GM18951 (cell line): ENCODE measurements around the gene CHCHD6.

ENCODE experiments used
- POLR2A ChIP-seq: IDR thresholded peaks from 4 replicates; pipeline ENCODE4 v1.6.1; 2011; ENCODE audit warnings: mild to moderate bottlenecking; ENCODE audit not compliant: insufficient read length, insufficient read depth; ENCODE audit errors: extremely low read depth
- in situ Hi-C: fragments of 300-500 bp; cut with MboI; formaldehyde crosslinking; loops from one replicate; pipeline ENCODE4 v1.12.0; 2022; ENCODE audit warnings: low sequenced_read_pairs, mixed read lengths, inconsistent platforms; ENCODE audit not compliant: unreplicated experiment

The CHCHD6 gene

DNA sequence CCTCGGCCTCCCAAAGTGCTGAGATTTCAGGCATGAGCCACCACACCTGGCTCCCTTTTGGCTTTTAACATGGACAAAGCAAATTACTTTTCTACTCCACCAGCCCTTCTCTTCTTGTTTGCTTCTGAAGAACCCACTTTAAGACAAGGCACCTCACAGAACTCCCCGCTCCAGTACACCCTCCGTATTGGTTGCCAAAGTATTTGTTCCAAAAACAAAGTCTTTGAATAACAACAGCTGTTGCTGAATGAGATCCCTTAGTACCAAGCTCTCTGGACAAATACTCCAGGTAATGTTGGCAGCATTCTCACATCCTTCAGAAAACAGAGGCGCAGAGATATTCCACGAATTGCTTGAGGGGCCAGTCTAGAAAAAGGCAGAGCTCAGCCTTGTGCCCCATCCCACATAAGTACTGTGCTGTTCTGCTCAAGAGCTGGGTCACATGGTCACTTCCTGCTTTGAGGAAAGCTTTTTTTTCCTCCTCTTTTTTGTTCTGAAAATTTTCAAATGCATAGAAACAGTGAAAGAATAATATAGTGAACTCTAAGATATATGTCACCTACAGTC is 7.3 kb upstream of the CHCHD6 start:
- TF ChIP-seq POLR2A, result no peak
- in situ Hi-C loops, result no loop called here

DNA sequence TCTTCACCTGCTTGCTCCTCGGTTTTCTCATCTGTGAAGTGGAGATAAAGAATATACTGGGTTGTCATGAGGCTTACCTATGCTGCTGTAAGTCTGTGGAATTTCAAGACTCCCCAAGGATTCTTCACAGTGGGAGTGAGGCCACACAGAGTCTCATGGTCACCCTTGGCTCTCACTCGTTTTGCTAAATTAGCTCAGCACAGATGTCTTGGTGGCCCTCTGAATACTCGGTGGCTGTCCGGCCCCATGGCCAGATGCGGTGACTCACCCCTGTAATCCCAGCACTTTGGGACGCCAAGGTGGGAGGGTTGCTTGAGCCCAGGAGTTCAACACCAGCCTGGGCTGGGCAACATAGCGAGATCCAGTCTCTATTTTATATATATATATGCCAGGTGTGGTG is 5.0 kb upstream of the CHCHD6 start:
- no peak for TF ChIP-seq POLR2A
- in situ Hi-C loops, result no loop called here

DNA sequence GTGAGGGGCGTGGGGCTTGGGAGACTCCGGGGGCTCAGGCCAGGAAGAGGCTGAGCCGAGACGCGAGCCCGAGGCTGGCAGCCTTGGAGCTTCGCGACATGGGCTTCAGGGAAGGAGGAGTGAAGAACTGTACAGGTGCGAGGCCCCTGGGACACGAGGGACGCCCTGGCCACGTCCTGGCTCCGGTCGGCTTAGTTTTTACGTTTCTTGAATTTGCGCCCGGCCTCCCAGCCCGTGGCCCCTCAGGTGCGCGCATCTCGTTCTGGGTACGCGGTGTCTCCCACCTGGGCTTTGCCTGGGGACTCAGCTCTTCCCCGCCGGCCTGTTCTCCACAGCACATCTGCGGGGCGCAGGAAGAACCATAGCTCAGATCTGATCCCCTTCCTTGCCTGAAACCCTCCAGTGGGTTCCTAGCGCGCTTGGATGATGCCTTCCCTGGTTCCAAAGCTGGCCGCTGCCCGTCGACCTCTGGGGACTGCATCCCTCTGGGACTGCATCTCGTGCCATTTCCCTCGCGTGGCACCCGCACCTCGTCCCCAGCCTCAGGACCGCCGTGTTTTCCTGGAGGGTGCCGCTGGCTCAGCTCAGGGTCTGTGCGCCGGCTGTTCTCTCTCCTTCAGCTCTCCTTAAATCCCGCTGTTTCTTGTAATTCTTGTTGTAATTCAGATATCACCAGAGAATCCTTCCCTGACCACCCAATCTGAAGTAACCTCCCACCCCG is 614 bp downstream of the CHCHD6 start:
- in situ Hi-C loops, result no loop called here
- no peak for TF ChIP-seq POLR2A

DNA sequence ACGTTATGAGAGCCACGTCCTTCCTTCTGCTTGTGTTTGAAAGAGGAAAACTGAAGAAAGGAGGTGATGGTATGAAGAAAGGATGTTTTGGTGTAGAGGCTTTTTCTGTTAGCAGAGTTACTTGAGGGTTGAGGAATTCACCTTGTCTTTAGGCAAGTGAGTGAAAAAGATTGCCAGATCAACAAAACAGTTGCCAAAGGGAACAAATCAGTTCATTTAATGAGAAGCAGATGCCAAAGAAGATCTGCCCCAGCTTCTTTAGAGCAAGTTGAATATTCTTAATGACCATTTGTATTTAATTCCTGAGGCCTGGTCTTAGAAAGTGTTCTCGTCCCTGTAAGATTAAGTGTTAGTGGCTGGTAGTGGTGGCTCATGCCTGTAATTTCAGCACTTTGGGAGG is 2.6 kb downstream of the CHCHD6 start:
- in situ Hi-C loops, result no loop called here
- TF ChIP-seq POLR2A, result no peak

DNA sequence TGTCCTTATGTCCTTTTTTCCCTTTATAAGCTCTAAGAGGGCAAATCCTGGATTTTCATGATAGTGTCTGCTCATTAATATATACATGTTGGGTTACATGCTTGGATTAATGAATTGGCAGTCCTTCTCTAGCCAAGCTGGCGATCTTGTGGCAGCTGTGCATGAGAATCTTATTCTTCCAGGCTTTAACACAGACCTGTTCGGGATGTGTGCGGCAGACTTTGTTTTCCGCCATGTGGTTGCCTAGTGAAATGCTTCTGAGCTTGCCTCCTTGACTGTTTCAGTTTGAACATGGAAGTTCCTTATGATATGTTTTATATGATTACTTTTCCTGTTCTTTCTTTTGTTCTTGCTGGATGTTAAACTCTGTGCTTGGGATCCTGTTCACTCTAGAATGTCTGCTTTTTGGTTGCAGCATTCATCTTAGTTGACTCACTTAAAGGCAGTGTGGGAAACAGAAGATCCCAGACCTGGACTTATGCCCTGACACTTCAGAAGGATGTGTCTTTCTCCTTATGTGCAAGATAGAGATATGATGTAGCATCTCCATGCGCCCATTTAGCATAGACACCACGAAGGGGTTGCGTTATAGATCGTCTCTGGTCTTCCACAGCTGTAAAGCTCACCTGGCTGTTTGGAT is 7.2 kb downstream of the CHCHD6 start:
- in situ Hi-C loops, result no loop called here

GRCh38 chr3:126713199-126713598 is 9.2 kb downstream of the CHCHD6 start:
- in situ Hi-C loops, result no loop called here
- TF ChIP-seq POLR2A, result no peak

More for the DNA sequence above, 7.2 kb downstream of the CHCHD6 start:
- TF ChIP-seq POLR2A, result no peak

DNA sequence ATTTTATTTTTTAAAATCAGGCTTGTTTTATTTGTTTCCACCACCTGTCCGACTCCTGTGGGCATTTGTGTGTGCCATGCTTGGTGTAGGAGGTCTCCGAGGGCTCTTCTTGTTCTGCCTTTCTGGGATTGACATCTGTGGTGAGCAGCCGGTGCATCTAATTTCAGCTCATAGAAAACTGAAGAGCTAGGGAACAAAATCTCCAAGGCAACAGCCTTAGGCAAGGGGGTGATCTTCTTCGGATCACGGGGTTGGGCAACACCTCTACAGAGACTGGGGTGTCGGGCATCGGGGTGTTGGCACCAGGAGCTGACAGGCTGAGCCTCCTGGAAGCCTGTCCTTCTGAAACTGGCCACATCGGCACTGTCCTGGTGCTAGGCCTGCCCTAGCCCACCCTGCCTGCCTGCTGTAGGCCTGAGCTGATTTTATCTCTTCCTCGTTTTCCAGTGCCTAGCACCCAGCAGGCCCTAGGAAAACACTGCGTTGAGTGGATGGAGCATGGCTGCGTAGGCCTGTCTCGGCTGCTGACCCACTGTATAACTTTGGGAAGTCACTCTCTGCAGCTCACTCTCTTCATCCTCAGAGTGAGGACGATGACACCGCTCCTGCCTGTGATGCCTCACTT is 10.3 kb downstream of the CHCHD6 start:
- TF ChIP-seq POLR2A, result no peak
- in situ Hi-C loops, result no loop called here

- in situ Hi-C loops, result no loop called here
- no peak for TF ChIP-seq POLR2A
These were observed 10.9 kb downstream of the CHCHD6 start for GRCh38 chr3:126714921-126715320.

DNA sequence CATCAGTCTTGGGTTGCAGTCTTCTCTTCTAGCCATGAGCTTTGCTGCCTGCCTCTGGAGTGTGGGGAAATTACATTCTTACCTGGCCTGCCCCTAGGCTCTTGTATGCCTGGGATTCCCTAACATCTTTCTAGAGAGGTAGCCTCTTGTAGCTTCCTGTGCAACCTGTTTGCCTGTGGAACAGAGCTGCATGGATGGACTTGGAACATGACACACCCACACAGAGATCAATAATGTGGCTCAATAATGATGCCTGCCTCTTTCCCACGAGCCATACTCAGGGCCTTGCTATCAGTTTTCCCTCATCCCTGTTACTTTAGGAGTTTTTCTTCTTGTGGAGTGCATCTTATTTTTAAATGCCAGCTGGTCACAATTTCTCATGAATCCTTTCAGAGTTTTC is 11.4 kb downstream of the CHCHD6 start:
- TF ChIP-seq POLR2A, result no peak
- in situ Hi-C loops, result no loop called here

GRCh38 chr3:126716057-126716456 is 12.0 kb downstream of the CHCHD6 start:
- in situ Hi-C loops, result no loop called here
- TF ChIP-seq POLR2A, result no peak

GRCh38 chr3:126718561-126719445 is 14.8 kb downstream of the CHCHD6 start:
- TF ChIP-seq POLR2A, result no peak
- in situ Hi-C loops, result no loop called here

- TF ChIP-seq POLR2A, result no peak
- in situ Hi-C loops, result no loop called here
These were observed 16.6 kb downstream of the CHCHD6 start for GRCh38 chr3:126720596-126720995.

DNA sequence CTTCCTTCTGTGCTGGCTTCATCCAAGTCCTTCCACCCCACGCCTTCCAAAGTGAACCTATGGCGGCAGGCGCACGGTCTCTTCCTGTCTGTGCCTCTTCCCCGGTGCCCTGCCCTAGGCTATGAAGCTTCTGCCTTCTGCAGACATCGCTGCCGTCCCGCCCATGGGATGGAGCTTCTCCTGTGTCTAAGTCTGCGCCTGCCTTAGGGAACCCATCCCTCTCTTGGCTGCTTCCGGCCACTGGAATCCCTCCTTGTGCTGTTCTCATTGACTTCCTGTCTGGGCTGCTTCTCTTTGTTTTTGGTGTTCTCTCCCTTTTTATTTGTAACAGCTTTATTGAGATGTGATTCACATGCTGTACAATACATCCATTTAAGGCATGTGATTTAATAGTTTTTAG is 17.2 kb downstream of the CHCHD6 start:
- in situ Hi-C loops, result no loop called here
- TF ChIP-seq POLR2A, result no peak

DNA sequence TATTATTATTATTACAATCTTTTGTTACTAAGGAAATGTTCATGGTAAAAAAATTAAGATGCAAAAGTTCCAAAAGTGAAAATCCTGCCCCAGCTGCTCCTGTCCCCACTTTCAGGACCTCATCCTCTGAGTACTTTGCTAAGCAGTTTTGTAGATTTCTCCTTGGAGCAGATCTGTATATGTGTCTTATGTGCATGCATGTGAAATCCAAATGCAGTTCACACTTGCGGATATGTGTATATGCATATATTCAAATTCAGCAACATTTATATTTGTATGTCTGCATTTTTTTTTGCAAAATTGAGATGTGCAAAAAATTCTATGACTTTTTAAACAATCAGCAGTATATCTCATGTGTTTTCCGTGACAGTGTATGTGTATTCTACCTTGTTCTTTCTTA is 19.2 kb downstream of the CHCHD6 start:
- TF ChIP-seq POLR2A, result no peak
- in situ Hi-C loops, result no loop called here
